Esophagus squamous epithelium (tissue), 5 donors: ENCODE data around the gene PEAK1. TPM values are rescaled to one million over a fixed set of nuclear protein-coding genes. Genes with fewer than 3 reads are reported as not detected.
A peak's percentile ranks its signal among the peaks of the same experiment; 100 is the strongest.

Source experiments
- DNase-seq: peaks from one replicate; lab custom pipeline; 2025; lab: John Stamatoyannopoulos, UW
- H3K27ac ChIP-seq, 4 donors: fragments of 200-600 bp; sonication (generic); one replicate each; pipeline ENCODE4 v1.5.1; 2016 to 2019; ENCODE audit warnings: mild to moderate bottlenecking in 1 of 4
- H3K27me3 ChIP-seq, 4 donors: fragments of 200-600 bp; sonication (generic); 1 replicate in 3 of 4; 2 replicates in 1 of 4; pipeline versions ENCODE4 v1.5.1 to v1.6.0; 2017 to 2021; ENCODE audit warnings: antibody characterized with exemption in 1 of 4
- H3K36me3 ChIP-seq, 3 donors: fragments of 200-600 bp; sonication (generic); one replicate each; pipeline ENCODE4 v1.5.1; 2016 to 2019
- H3K4me1 ChIP-seq, 3 donors: fragments of 200-600 bp; sonication (generic); one replicate each; pipeline ENCODE4 v1.5.1; 2017 to 2019
- H3K4me3 ChIP-seq, 4 donors: fragments of 200-600 bp; sonication (generic); 1 replicate in 3 of 4; 2 replicates in 1 of 4; pipeline ENCODE4 v1.5.1; 2016 to 2019; ENCODE audit warnings: mild to moderate bottlenecking in 2 of 4, moderate library complexity in 1 of 4
- H3K9me3 ChIP-seq, 3 donors: fragments of 200-600 bp; sonication (generic); one replicate each; pipeline ENCODE4 v1.5.1; 2016 to 2019
- POLR2A ChIP-seq, 4 donors: fragments of 450-650 bp; IDR thresholded peaks; one replicate each; pipeline ENCODE4 v1.6.1; 2017; ENCODE audit warnings: antibody characterized with exemption in 4 of 4, mild to moderate bottlenecking in 4 of 4, moderate library complexity in 3 of 4
- WGBS, 2 donors: methylation state at CpG; one replicate each; pipeline ENCODE4 v1.1.5; 2018; 5-methylcytosine and 5-hydroxymethylcytosine counted together
- intact Hi-C: fragments of 100-400 bp; cut with DNase I; formaldehyde crosslinking; loops from one replicate; pipeline ENCODE4 v1.15.0; 2022
- total RNA-seq, 4 donors: library from RNA; depleted of rRNA; stranded (reverse); fragments of >200 nt; gene quantifications; one replicate each; pipeline ENCODE4 v1.1.0, GENCODE V29; 2016
- TF ChIP-seq, protein P1 (sequence below), 6 experiments: fragments of 450-650 bp in 4 of 6; fragments of 200-600 bp in 2 of 6; sonication (generic) in 2 of 6; IDR thresholded peaks; one replicate each; pipeline ENCODE4 v1.5.1; 2016 to 2019; ENCODE audit warnings: antibody characterized with exemption in 6 of 6, mild to moderate bottlenecking in 4 of 6, moderate library complexity in 4 of 6
- donor health status: DM: yes; HTN: yes; CAD: no.

The PEAK1 gene
- total RNA-seq, 4 donors from 2014 or later: 8.6 to 47.3 (median 14.0) TPM

DNA sequence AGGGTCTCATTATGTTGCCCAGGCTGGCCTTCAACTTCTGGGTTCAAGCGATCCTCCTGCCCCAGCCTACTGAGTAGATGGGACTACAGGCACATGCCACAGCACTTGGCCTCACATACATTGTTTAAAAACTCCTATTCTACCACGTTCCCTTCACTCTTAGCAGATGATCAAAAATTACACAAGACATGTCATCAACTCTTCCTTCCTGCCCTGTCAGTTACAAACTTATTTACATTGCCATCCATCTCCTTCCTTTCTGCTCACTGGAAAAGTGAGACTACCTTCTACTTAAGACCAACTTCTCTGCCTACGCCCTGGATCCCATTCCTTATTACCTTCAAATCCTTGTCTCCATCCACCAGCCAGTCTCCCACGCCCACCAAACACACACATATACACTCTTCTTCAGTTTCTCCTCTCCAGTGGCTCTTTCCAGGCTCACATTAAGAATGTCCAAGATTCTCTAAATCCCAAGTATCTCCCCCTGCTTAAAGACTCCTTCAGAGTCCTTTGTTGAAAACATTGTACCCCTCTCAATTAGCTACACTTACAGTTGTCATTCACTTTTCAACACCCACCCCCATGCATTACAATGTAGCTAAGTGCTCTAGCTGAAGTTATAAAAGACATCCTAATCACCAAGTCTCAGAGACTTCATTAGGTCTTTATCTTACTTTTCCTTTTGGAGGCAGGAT lies 4.3 kb downstream of the PEAK1 start:
- no peak for TF ChIP-seq POLR2A (IDR thresholded peaks at IDR 0.05)
- TF ChIP-seq, protein P1, sequence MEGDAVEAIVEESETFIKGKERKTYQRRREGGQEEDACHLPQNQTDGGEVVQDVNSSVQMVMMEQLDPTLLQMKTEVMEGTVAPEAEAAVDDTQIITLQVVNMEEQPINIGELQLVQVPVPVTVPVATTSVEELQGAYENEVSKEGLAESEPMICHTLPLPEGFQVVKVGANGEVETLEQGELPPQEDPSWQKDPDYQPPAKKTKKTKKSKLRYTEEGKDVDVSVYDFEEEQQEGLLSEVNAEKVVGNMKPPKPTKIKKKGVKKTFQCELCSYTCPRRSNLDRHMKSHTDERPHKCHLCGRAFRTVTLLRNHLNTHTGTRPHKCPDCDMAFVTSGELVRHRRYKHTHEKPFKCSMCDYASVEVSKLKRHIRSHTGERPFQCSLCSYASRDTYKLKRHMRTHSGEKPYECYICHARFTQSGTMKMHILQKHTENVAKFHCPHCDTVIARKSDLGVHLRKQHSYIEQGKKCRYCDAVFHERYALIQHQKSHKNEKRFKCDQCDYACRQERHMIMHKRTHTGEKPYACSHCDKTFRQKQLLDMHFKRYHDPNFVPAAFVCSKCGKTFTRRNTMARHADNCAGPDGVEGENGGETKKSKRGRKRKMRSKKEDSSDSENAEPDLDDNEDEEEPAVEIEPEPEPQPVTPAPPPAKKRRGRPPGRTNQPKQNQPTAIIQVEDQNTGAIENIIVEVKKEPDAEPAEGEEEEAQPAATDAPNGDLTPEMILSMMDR (IDR thresholded peaks at IDR 0.05): no peak
- intact Hi-C loops: no loop called here
- no peak for DNase-seq
- no peaks in the 10 kb centered on the region for H3K27me3 ChIP-seq
- no peak overlapping the region for H3K4me3 ChIP-seq
- peak overlapping the region in 2 of 4 donors; percentile 2 to 47 for H3K27ac ChIP-seq
- H3K9me3 ChIP-seq: no peaks in the 10 kb centered on the region
- no peaks in the 10 kb centered on the region for H3K36me3 ChIP-seq
- peaks cover 0 to 37% (median 5%) of the 10 kb centered on the region in 3 donors for H3K4me1 ChIP-seq
- 74 to 76% methylated on average over 4 of the region's 4 CpGs for WGBS, 2 donors

DNA sequence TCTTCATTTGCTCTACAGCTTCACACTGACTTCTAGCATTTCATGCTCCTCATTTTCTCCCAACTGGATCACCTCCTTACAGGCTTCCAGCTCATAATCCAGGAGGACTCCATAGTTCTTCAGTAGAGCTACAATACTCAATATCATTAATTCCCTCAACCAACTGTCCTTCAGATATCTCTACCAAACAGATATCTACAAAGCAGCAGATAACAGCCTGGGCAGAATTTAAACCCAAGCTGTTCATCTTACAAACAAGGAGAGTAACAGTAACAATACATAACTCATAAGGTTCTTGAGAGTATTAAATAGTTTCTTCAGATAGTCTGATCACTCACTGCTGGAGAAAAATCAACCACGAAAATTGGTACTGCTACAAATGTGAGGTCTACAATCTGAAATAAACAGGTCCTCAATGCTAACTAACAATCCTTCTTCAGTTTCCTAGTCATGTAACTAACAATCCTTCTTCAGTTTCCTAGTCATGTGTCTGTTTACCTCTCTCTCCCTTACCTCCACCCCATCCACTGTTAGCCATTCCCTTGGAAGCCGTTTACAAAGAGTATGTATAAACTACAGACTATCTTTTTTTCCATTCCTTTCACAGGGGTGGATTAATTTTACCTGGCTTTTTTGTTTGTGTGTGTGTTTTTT lies 5.0 kb downstream of the PEAK1 start:
- no peak overlapping the region for H3K27ac ChIP-seq
- 89 to 92% methylated on average over 2 of the region's 2 CpGs for WGBS, 2 donors
- no peak for DNase-seq

DNA sequence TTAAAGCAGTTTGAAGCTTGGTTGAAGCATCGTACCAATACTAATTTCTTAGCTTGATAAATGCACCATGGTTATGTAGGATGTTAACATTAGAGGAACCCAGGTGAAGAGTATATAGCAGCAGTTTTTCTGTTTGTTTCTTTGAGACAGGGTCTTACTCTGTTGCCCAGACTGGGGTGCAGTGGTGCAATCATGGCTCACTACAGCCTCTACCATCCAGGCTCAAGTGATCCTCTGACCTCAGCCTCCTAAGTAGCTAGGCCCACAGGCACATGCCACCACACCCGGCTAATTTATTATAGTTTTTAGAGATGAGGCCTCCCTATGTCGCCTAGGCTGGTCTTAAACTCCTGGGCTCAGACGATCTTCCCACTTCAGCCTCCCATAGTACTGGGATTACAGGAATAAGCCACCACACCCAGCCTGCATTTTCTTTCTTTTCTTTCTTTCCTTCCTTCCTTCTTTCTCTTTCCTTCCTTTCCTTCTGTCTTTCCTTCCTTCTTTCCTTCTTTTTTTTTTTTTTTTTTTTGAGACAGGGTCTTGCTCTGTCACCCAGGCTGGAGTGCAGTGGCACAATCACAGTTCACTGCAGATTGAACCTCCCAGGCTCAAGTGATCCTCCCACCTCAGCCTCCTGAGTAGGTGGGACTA lies 6.1 kb downstream of the PEAK1 start:
- WGBS, 2 donors: 88 to 93% methylated on average over 4 of the region's 4 CpGs
- H3K4me1 ChIP-seq: peaks cover 0 to 46% (median 5%) of the 10 kb centered on the region in 3 donors
- intact Hi-C loops: no loop called here

More for the DNA sequence above, 5.0 kb downstream of the PEAK1 start:
- no peak overlapping the region for H3K4me3 ChIP-seq
- intact Hi-C loops: no loop called here
- H3K4me1 ChIP-seq: peaks cover 0 to 42% (median 5%) of the 10 kb centered on the region in 3 donors
- H3K27me3 ChIP-seq: no peaks in the 10 kb centered on the region
- no peak for TF ChIP-seq POLR2A (IDR thresholded peaks at IDR 0.05)
- TF ChIP-seq, protein P1 (IDR thresholded peaks at IDR 0.05): no peak
- H3K9me3 ChIP-seq: no peaks in the 10 kb centered on the region
- no peaks in the 10 kb centered on the region for H3K36me3 ChIP-seq

DNA sequence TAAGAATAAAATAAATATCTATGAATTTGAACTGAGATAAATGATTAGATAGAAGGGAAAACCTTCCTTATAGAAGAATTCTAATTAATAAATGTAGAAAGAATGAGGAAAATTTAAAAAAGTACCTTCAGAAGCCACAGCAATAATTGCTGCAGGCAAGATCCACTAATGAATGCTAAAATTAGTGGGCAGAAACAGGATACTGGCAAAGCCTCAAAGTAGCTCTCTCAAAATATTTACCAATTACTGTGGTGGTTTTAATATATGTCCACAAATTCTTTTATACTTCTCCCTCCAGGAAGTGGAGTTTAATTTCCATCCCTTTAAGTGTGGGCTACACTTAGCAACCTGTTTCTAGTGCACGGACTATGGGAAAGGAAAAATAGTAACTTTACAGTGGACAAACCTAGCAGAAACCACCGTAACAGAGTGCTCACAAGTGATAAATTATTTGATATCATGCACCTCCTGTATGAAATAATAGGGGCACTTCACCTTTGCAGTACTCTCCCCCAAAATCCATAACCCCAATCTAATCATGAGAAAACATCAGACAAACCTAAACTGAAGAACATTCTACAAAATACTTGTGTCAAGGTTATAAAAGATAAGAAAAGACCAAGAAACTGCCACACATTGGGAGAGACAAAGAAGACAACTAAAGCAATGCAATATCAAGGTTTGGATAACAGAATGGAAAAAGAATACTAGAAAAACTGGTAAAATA lies 6.8 kb downstream of the PEAK1 start:
- peaks cover 0 to 39% (median 5%) of the 10 kb centered on the region in 3 donors for H3K4me1 ChIP-seq
- intact Hi-C loops: no loop called here
- WGBS, 2 donors: 52 to 64% methylated on average over 2 of the region's 2 CpGs
- H3K9me3 ChIP-seq: no peaks in the 10 kb centered on the region
- H3K36me3 ChIP-seq: no peaks in the 10 kb centered on the region
- H3K27ac ChIP-seq: no peak overlapping the region
- no peak for TF ChIP-seq POLR2A (IDR thresholded peaks at IDR 0.05)
- TF ChIP-seq, protein P1 (IDR thresholded peaks at IDR 0.05): no peak
- no peaks in the 10 kb centered on the region for H3K27me3 ChIP-seq
- DNase-seq: no peak
- H3K4me3 ChIP-seq: no peak overlapping the region

More for the DNA sequence above, 6.1 kb downstream of the PEAK1 start:
- Histone ChIP-seq H3K27me3 (no peaks in the 10 kb centered on the region), H3K27ac (no peak overlapping the region), H3K36me3 (no peaks in the 10 kb centered on the region), H3K9me3 (no peaks in the 10 kb centered on the region), H3K4me3 (no peak overlapping the region)
- DNase-seq: no peak
- TF ChIP-seq, protein P1 (IDR thresholded peaks at IDR 0.05): no peak
- TF ChIP-seq POLR2A (IDR thresholded peaks at IDR 0.05): no peak
